Left ventricle myocardium inferior (tissue), 1 donor: ENCODE measurements around the gene CDC37L1. TPM values are rescaled to one million over a fixed set of nuclear protein-coding genes. Genes with fewer than 3 reads are reported as not detected.
A peak's percentile ranks its signal among the peaks of the same experiment; 100 is the strongest.

Experiments used
- DNase-seq: peaks from one replicate; pipeline ENCODE4 v3.0.0-alpha.2; 2020
- H3K27ac ChIP-seq: fragments of 200-600 bp; replicated peaks from 2 replicates; pipeline ENCODE4 v1.8.0; 2021
- H3K27me3 ChIP-seq: fragments of 200-600 bp; 2 replicates; pipeline ENCODE4 v1.8.0; 2021; ENCODE audit warnings: low read depth
- H3K36me3 ChIP-seq: fragments of 200-600 bp; 2 replicates; pipeline ENCODE4 v1.8.0; 2021
- H3K4me1 ChIP-seq: fragments of 200-600 bp; 2 replicates; pipeline ENCODE4 v1.8.0; 2021
- H3K4me3 ChIP-seq: fragments of 200-600 bp; 2 replicates; pipeline ENCODE4 v1.8.0; 2021; ENCODE audit warnings: mild to moderate bottlenecking, moderate library complexity
- H3K9me3 ChIP-seq: fragments of 200-600 bp; replicated peaks from 2 replicates; pipeline ENCODE4 v1.8.0; 2021
- intact Hi-C: fragments of 100-400 bp; cut with micrococcal nuclease; formaldehyde crosslinking; loops from one replicate; pipeline ENCODE4 v1.11.0; 2022
- total RNA-seq: library from RNA; stranded (reverse); fragmentation: NEBNext Ultra II Directional; extraction: Animal tissue kit (Norgen Biotek cat#: 25700); gene quantifications from one replicate; pipeline ENCODE4 v1.2.1, GENCODE V29; 2021
- TF ChIP-seq, protein P1 (sequence below): fragments of 200-600 bp; IDR thresholded peaks from 2 replicates; pipeline ENCODE4 v1.8.0; 2021; ENCODE audit warnings: antibody characterized with exemption, mild to moderate bottlenecking, borderline replicate concordance
- donor health status: DM: no; HTN: yes; CAD: no; lungs with severe emphysema.

CDC37L1 gene
- total RNA-seq, 1 donor from 2014 or later = 42.4 TPM

GRCh38 chr9:4739587-4740387, 60.4 kb downstream of the CDC37L1 start:
- intact Hi-C loops = no loop called here

GRCh38 chr9:4740388-4740637, 60.9 kb downstream of the CDC37L1 start:
- Histone ChIP-seq H3K27ac (peak overlapping the region; percentile 95), H3K27me3 (no peaks in the 10 kb centered on the region), H3K9me3 (no peaks in the 10 kb centered on the region), H3K4me1 (peaks cover 46% of the 10 kb centered on the region), H3K4me3 (peak overlapping the region; percentile 85), H3K36me3 (no peaks in the 10 kb centered on the region)
- TF ChIP-seq, protein P1, sequence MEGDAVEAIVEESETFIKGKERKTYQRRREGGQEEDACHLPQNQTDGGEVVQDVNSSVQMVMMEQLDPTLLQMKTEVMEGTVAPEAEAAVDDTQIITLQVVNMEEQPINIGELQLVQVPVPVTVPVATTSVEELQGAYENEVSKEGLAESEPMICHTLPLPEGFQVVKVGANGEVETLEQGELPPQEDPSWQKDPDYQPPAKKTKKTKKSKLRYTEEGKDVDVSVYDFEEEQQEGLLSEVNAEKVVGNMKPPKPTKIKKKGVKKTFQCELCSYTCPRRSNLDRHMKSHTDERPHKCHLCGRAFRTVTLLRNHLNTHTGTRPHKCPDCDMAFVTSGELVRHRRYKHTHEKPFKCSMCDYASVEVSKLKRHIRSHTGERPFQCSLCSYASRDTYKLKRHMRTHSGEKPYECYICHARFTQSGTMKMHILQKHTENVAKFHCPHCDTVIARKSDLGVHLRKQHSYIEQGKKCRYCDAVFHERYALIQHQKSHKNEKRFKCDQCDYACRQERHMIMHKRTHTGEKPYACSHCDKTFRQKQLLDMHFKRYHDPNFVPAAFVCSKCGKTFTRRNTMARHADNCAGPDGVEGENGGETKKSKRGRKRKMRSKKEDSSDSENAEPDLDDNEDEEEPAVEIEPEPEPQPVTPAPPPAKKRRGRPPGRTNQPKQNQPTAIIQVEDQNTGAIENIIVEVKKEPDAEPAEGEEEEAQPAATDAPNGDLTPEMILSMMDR = no peak
- intact Hi-C loops = no loop called here
- no peak for DNase-seq

More at GRCh38 chr9:4739587-4740387, 60.4 kb downstream of the CDC37L1 start:
- Histone ChIP-seq H3K36me3 (no peaks in the 10 kb centered on the region), H3K27me3 (no peaks in the 10 kb centered on the region), H3K9me3 (no peaks in the 10 kb centered on the region), H3K27ac (peak overlapping the region; percentile 95), H3K4me3 (peak overlapping the region; percentile 85), H3K4me1 (peaks cover 47% of the 10 kb centered on the region)
- no peak for DNase-seq
- TF ChIP-seq, protein P1 = no peak

GRCh38 chr9:4740638-4741364, 61.4 kb downstream of the CDC37L1 start, which contains the start of gene AK3:
AK3 (minus strand) TSS chr9:4741202; CDS start chr9:4741087, 115 bp downstream.
- Histone ChIP-seq H3K9me3 (no peaks in the 10 kb centered on the region), H3K4me1 (peaks cover 46% of the 10 kb centered on the region), H3K27ac (peak within 1 kb of the TSS; percentile 95), H3K36me3 (no peaks in the 10 kb centered on the region), H3K27me3 (no peaks in the 10 kb centered on the region), H3K4me3 (peak within 1 kb of the TSS; percentile 85)
- TF ChIP-seq, protein P1 = peak; percentile 41
- DNase-seq = peak; percentile 90
- intact Hi-C loops = no loop called here

DNA sequence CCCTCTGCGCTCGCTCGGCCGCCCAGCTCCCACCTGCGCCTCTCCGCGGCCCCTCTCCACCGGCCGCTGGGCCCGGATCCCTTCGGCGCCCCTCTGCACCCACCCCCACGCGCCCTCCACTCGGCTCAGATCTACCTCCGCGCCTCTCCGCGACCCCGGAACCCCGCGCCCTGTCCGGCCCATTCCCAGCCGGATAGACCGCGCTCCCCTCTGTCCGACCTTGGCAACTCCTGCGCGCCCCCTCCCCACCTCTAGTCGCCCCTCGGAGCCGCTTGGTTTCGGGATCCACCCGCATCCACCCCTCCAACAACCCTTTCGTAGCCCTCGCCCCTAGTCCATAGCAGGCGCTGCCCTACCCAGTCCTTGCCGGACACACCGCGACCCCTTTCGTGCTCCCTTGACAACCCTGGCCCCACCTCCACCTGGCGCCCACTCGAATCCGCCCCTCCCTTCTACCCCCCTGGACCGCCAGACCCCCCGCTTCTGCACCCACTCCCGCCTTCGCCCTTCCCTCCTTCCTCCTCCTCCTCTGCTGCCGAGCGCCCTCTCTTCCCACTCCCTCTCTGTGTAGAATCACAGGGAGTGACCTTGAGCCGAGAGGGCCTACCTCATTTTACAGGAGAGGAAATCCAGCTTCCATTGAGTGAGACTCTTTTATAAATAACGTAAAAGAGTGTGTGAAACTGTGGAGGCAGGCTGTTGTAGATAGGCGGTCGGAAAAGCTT, 62.2 kb downstream of the CDC37L1 start:
- DNase-seq = peak; percentile 47
- Histone ChIP-seq H3K27ac (peak overlapping the region; percentile 95), H3K9me3 (no peaks in the 10 kb centered on the region), H3K27me3 (no peaks in the 10 kb centered on the region), H3K4me3 (peak overlapping the region; percentile 85), H3K4me1 (peaks cover 46% of the 10 kb centered on the region), H3K36me3 (no peaks in the 10 kb centered on the region)
- TF ChIP-seq, protein P1 = no peak
- intact Hi-C loops = no loop called here

DNA sequence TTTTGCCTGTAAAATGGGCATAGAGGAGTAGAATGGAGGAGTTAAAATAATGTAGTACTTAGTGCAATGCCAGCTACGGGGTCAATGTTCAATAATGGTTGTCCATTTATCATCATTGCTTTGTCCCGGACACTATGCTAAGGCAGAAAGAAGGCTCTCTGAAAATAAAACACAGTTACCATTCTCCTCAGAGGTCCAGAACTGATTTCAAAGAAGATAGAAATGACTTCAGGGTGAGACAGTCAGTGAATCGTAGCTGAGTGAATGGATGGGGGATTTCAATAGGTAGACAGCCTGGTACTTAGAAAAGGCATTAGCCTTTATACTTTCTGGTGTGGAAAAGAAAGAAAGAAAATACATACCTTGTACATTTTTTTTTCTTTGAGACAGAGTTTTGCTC, 62.9 kb downstream of the CDC37L1 start:
- Histone ChIP-seq H3K4me1 (peaks cover 46% of the 10 kb centered on the region), H3K36me3 (no peaks in the 10 kb centered on the region), H3K9me3 (no peaks in the 10 kb centered on the region), H3K27me3 (no peaks in the 10 kb centered on the region), H3K27ac (peak overlapping the region; percentile 95), H3K4me3 (peak overlapping the region; percentile 85)
- DNase-seq = no peak
- TF ChIP-seq, protein P1 = no peak
- intact Hi-C loops = no loop called here
